HT1080 (cell line): ENCODE results near the gene SHPK. TPM values are rescaled to one million over a fixed set of nuclear protein-coding genes. Genes with fewer than 3 reads are reported as not detected.

Source experiments
- DNase-seq: peaks from one replicate; pipeline ENCODE4 v3.0.0-alpha.2; 2015; ENCODE audit warnings: low read depth
- total RNA-seq: library from RNA; depleted of rRNA; stranded (reverse); fragments of >200 nt; shearing (Covaris generic); gene quantifications from 2 replicates; pipeline ENCODE4 v1.2.3, GENCODE V29; 2014

Gene SHPK
- total RNA-seq, 1 experiment from 2014 or later, result 31.2 TPM

GRCh38 chr17:3635474-3636153 lies 436 bp downstream of the SHPK start:
- DNase-seq, result no peak

GRCh38 chr17:3632287-3632686 lies 3.8 kb downstream of the SHPK start:
- no peak for DNase-seq

- DNase-seq, result no peak
Measured at GRCh38 chr17:3630781-3631180, 5.3 kb downstream of the SHPK start.

- DNase-seq, result no peak
Measured at GRCh38 chr17:3627769-3628167, 8.3 kb downstream of the SHPK start.

GRCh38 chr17:3626831-3627768 lies 8.9 kb downstream of the SHPK start:
- DNase-seq, result no peak

- DNase-seq, result no peak
Measured at GRCh38 chr17:3622977-3623594, 13.0 kb downstream of the SHPK start.

- no peak for DNase-seq
Measured at GRCh38 chr17:3621146-3621720, 14.8 kb downstream of the SHPK start.

GRCh38 chr17:3615160-3615870 lies 20.7 kb downstream of the SHPK start:
- DNase-seq, result no peak

- DNase-seq, result no peak
Measured at GRCh38 chr17:3613124-3613523, 22.9 kb downstream of the SHPK start.

GRCh38 chr17:3610523-3610922 lies 25.5 kb downstream of the SHPK start:
- DNase-seq, result no peak

- no peak for DNase-seq
Measured at GRCh38 chr17:3609689-3610088, 26.4 kb downstream of the SHPK start.

GRCh38 chr17:3603870-3604259 lies 32.2 kb downstream of the SHPK start:
- no peak for DNase-seq

GRCh38 chr17:3603119-3603869 lies 32.8 kb downstream of the SHPK start:
- DNase-seq, result peak; percentile 84

GRCh38 chr17:3602499-3602898 lies 33.6 kb downstream of the SHPK start:
- no peak for DNase-seq

GRCh38 chr17:3600529-3601205 lies 35.4 kb downstream of the SHPK start:
- DNase-seq, result no peak

- DNase-seq, result no peak
Measured at GRCh38 chr17:3598078-3598477, 38.0 kb downstream of the SHPK start.

- DNase-seq, result no peak
Measured at GRCh38 chr17:3596804-3597464, 39.1 kb downstream of the SHPK start.

GRCh38 chr17:3594976-3595375 lies 41.1 kb downstream of the SHPK start:
- DNase-seq, result no peak
